ENCODE data around the gene RMDN3.

GRCh38 chr15:40772014-40772413, 17.0 kb upstream of the RMDN3 start:
- no peak for TF ChIP-seq POLR2A (IDR thresholded peaks at IDR 0.05; ENCODE audit: low read length)
- no peak for TF ChIP-seq GATA1 (IDR thresholded peaks at IDR 0.05; ENCODE audit: low read depth, low read length)

Data from erythroblast (primary cell).